A549 (cell line): ENCODE data around the gene GSC. TPM values are rescaled to one million over a fixed set of nuclear protein-coding genes. Genes with fewer than 3 reads are reported as not detected.

Source experiments
- ATAC-seq, 2 experiments: fragments of 200-7000 bp in 1 of 2; fragments of >200 bp in 1 of 2; cut with Nextera tagmentation in 1 of 2; cut with Tn5 transposase in 1 of 2; 3 replicates each; pipeline versions ENCODE4 v1.8.0 to v1.9.1; 2018 to 2020; ENCODE audit warnings: mild to moderate bottlenecking in 1 of 2, moderate library complexity in 1 of 2
- CTCF ChIA-PET: fragments of 300-600 bp; sonication (Branson Sonifier 250); formaldehyde crosslinking; extraction: SDS; loops from one replicate; lab custom pipeline; 2021; ENCODE audit warnings: antibody characterized with exemption, inconsistent platforms; lab: Yijun Ruan, JAX
- POLR2A ChIA-PET: fragments of 350-600 bp; formaldehyde crosslinking; extraction: SDS; loops from one replicate; lab custom pipeline; 2021; ENCODE audit warnings: antibody characterized with exemption, inconsistent platforms; lab: Yijun Ruan, JAX
- DNase-seq, 2 experiments: peaks; one replicate each; pipeline versions ENCODE4 v3.0.0 to v3.0.0-alpha.2; 2011 to 2016; ENCODE audit warnings: low read depth in 1 of 2, low spot score in 1 of 2
- FAIRE-seq: peaks from 2 replicates; lab custom pipeline; 2011; peaks lifted over from hg19 to GRCh38; lab: Jason Lieb, UNC
- H3K27ac ChIP-seq, 2 experiments: fragments of >200 bp; sonication (Bioruptor Twin); formaldehyde crosslinking; 3 replicates each; pipeline ENCODE4 v1.5.1; 2016 to 2017
- H3K4me1 ChIP-seq: fragments of >200 bp; sonication (Bioruptor Twin); formaldehyde crosslinking; 3 replicates; pipeline ENCODE4 v1.6.1; 2016
- H3K4me2 ChIP-seq: fragments of >200 bp; sonication (Bioruptor Twin); formaldehyde crosslinking; 3 replicates; pipeline ENCODE4 v1.6.1; 2016
- H3K4me3 ChIP-seq: fragments of >200 bp; sonication (Bioruptor Twin); formaldehyde crosslinking; 3 replicates; pipeline ENCODE4 v1.5.1; 2016
- H3K9me3 ChIP-seq: fragments of >200 bp; sonication (Bioruptor Twin); formaldehyde crosslinking; 3 replicates; pipeline ENCODE4 v1.6.1; 2016
- BHLHE40 ChIP-seq: IDR thresholded peaks from 2 replicates; pipeline ENCODE4 v1.6.1; 2012; ENCODE audit warnings: low read depth, low read length, inconsistent platforms
- CBX2 ChIP-seq: fragments of 200-600 bp; sonication (generic); IDR thresholded peaks from 2 replicates; pipeline ENCODE4 v1.6.1; 2016; ENCODE audit warnings: low read depth, mild to moderate bottlenecking, borderline replicate concordance
- CHD2 ChIP-seq: fragments of 150-350 bp; IDR thresholded peaks from 2 replicates; pipeline ENCODE4 v1.6.1; 2014; ENCODE audit warnings: low read length; ENCODE audit not compliant: partially characterized antibody
- EHMT2 ChIP-seq: fragments of 200-600 bp; sonication (generic); IDR thresholded peaks from 2 replicates; pipeline ENCODE4 v1.6.1; 2016; ENCODE audit warnings: antibody characterized with exemption, low read depth, mild to moderate bottlenecking, moderate library complexity
- ELK1 ChIP-seq: fragments of 150-350 bp; IDR thresholded peaks from 2 replicates; pipeline ENCODE4 v1.6.1; 2014; ENCODE audit warnings: low read depth, mild to moderate bottlenecking, low read length
- EP300 ChIP-seq, 2 experiments: fragments of >200 bp; sonication (Bioruptor Twin); formaldehyde crosslinking; IDR thresholded peaks; 2 replicates in 1 of 2; 3 replicates in 1 of 2; pipeline ENCODE4 v1.6.1; 2016 to 2017
- GATA3 ChIP-seq: IDR thresholded peaks from 2 replicates; pipeline ENCODE4 v1.6.1; 2012; ENCODE audit warnings: borderline replicate concordance
- JUN ChIP-seq, 2 experiments: fragments of >200 bp; sonication (Bioruptor Twin); formaldehyde crosslinking; IDR thresholded peaks; 2 replicates in 1 of 2; 3 replicates in 1 of 2; pipeline ENCODE4 v1.6.1; 2016 to 2017
- JUNB ChIP-seq: fragments of >200 bp; sonication (Bioruptor Twin); formaldehyde crosslinking; IDR thresholded peaks from 2 replicates; pipeline ENCODE4 v1.6.1; 2016
- KDM1A ChIP-seq: fragments of 200-600 bp; sonication (generic); IDR thresholded peaks from 2 replicates; pipeline ENCODE4 v1.6.1; 2016; ENCODE audit warnings: low read depth, mild to moderate bottlenecking
- KDM5A ChIP-seq: fragments of 200-600 bp; sonication (generic); IDR thresholded peaks from 2 replicates; pipeline ENCODE4 v1.6.1; 2016; ENCODE audit warnings: antibody characterized with exemption, mild to moderate bottlenecking
- MAX ChIP-seq: IDR thresholded peaks from 2 replicates; pipeline ENCODE4 v1.6.1; 2012
- MAZ ChIP-seq: fragments of 150-350 bp; IDR thresholded peaks from 2 replicates; pipeline ENCODE4 v1.6.1; 2014; ENCODE audit warnings: antibody characterized with exemption, low read depth, low read length, borderline replicate concordance
- NFE2L2 ChIP-seq: fragments of 150-350 bp; conservative IDR thresholded peaks from 2 replicates; pipeline ENCODE4 v1.6.1; 2014; ENCODE audit warnings: low read length
- PBX3 ChIP-seq: IDR thresholded peaks from 2 replicates; pipeline ENCODE4 v1.6.1; 2012
- POLR2A ChIP-seq: IDR thresholded peaks from 2 replicates; pipeline ENCODE4 v1.6.1; 2012; ENCODE audit warnings: mild to moderate bottlenecking, low read length
- POLR2AphosphoS2 ChIP-seq: conservative IDR thresholded peaks from 2 replicates; pipeline ENCODE4 v1.6.1; 2012; ENCODE audit warnings: low read length, improper control_type of control experiment, inconsistent platforms
- RARB ChIP-seq: fragments of 250-450 bp; sonication (Bioruptor Pico); IDR thresholded peaks from 2 replicates; pipeline ENCODE4 v1.8.0; 2021; ENCODE audit warnings: mild to moderate bottlenecking, moderate library complexity
- REST ChIP-seq: fragments of 200-600 bp; sonication (generic); IDR thresholded peaks from 2 replicates; pipeline ENCODE4 v1.6.1; 2016; ENCODE audit warnings: antibody characterized with exemption, mild to moderate bottlenecking, moderate library complexity
- RNF2 ChIP-seq: fragments of 200-600 bp; sonication (generic); IDR thresholded peaks from 2 replicates; pipeline ENCODE4 v1.6.1; 2016; ENCODE audit warnings: low read depth, mild to moderate bottlenecking, antibody characterized with exemption, moderate library complexity, borderline replicate concordance
- SREBF2 ChIP-seq: fragments of 450-650 bp; IDR thresholded peaks from 2 replicates; pipeline ENCODE4 v1.6.1; 2014; ENCODE audit warnings: mild to moderate bottlenecking, moderate library complexity
- USF2 ChIP-seq: fragments of 450-650 bp; IDR thresholded peaks from 2 replicates; pipeline ENCODE4 v1.6.1; 2014; ENCODE audit warnings: antibody characterized with exemption
- ZSCAN20 ChIP-seq: fragments of 250-450 bp; sonication (Bioruptor Pico); IDR thresholded peaks from 2 replicates; pipeline ENCODE4 v1.8.0; 2022; ENCODE audit warnings: mild to moderate bottlenecking, moderate library complexity
- WGBS: methylation state at CpG from one replicate; pipeline ENCODE4 v1.1.6; 2017; ENCODE audit errors: missing lambda C conversion rate; 5-methylcytosine and 5-hydroxymethylcytosine counted together
- polyA plus RNA-seq, 4 experiments: library from polyadenylated mRNA; depleted of rRNA in 3 of 4; stranded (reverse); fragments of >200 nt; fragmentation: RNase III in 1 of 4; extraction: RNeasy Plus Mini Kit Qiagen cat#74134 plus additional on column Dnase treatment in 1 of 4; gene quantifications; 2 replicates in 3 of 4; 3 replicates in 1 of 4; pipeline ENCODE4 v1.2.3, GENCODE V29; 2011 to 2017

Gene GSC
- polyA plus RNA-seq, 2 of the 4 experiments (the other 2 are of a cell fraction): 0.17 TPM

GRCh38 chr14:94724993-94725392 lies 44.9 kb downstream of the GSC start (continued):
- TF ChIP-seq ELK1 (no peak), JUNB (no peak), REST (no peak), POLR2AphosphoS2 (no peak), POLR2A (no peak)

- Histone ChIP-seq H3K4me1 (no peaks in the 10 kb centered on the region), H3K4me2 (no peak overlapping the region), H3K27ac (no peak overlapping the region), H3K4me3 (no peak overlapping the region), H3K9me3 (no peaks in the 10 kb centered on the region)
- DNase-seq (no peak), ATAC-seq (no peak), FAIRE-seq (no peak)
- POLR2A ChIA-PET: no interaction called here
- TF ChIP-seq EHMT2: no peak
- TF ChIP-seq RNF2: no peak
- TF ChIP-seq CHD2: no peak
- TF ChIP-seq NFE2L2: no peak
- no peak for TF ChIP-seq JUN (IDR thresholded peaks at IDR 0.05)
- no peak for TF ChIP-seq KDM5A
- TF ChIP-seq MAZ: no peak
- TF ChIP-seq KDM1A: no peak
- TF ChIP-seq RARB (CRISPR knock-in tag): no peak
- TF ChIP-seq USF2: no peak
- TF ChIP-seq ZSCAN20 (CRISPR knock-in tag): no peak
- TF ChIP-seq EP300 (IDR thresholded peaks at IDR 0.05): no peak
- TF ChIP-seq MAX: no peak
- no peak for TF ChIP-seq BHLHE40
- TF ChIP-seq CBX2: no peak
- TF ChIP-seq PBX3: no peak
- no peak for TF ChIP-seq SREBF2
- no peak for TF ChIP-seq GATA3
- WGBS: 63% methylated on average over 4 of the region's 4 CpGs
- CTCF ChIA-PET: interaction anchor here (1.5 to 1.8 kb wide), 2 partner anchors 13 to 32 kb away, joined by 4 read pairs; no protein-coding TSS in a partner anchor
Measured at GRCh38 chr14:94722397-94722796, 47.5 kb downstream of the GSC start.

Other genes starting within 250 kb of the GSC start
- gene SERPINA4, start 208.7 kb downstream of the GSC start, polyA plus RNA-seq (2011; rRNA removed): 0.08 TPM in 1 of 2 replicates, not detected in the other
- not detected in 3 replicates for gene SERPINA4, start 208.7 kb downstream of the GSC start, polyA plus RNA-seq (2017; fragmentation: RNase III; extraction: RNeasy Plus Mini Kit Qiagen cat#74134 plus additional on column Dnase treatment)
- gene SERPINA5, start 188.7 kb downstream of the GSC start, polyA plus RNA-seq (2011; rRNA removed): 0.78 and 1.2 TPM in 2 replicates
- 0.51 to 0.95 TPM (median 0.74 TPM) in 3 replicates for gene SERPINA5, start 188.7 kb downstream of the GSC start, polyA plus RNA-seq (2017; fragmentation: RNase III; extraction: RNeasy Plus Mini Kit Qiagen cat#74134 plus additional on column Dnase treatment)
- 9.1 and 16.0 TPM in 2 replicates for gene SERPINA3, start 157.7 kb downstream of the GSC start, polyA plus RNA-seq (2011; rRNA removed)
- gene SERPINA3, start 157.7 kb downstream of the GSC start, polyA plus RNA-seq (2017; fragmentation: RNase III; extraction: RNeasy Plus Mini Kit Qiagen cat#74134 plus additional on column Dnase treatment): 1.4 to 5.5 TPM (median 3.1 TPM) in 3 replicates